ENCODE results near the gene CDK19.

The CDK19 gene

GRCh38 chr6:110633731-110634213, 181.5 kb downstream of the CDK19 start:
- Histone ChIP-seq H3K9ac (ENCODE audit: low read depth in 1 of 2, low read length in 2 of 2) (no peak overlapping the region), H3K4me3 (ENCODE audit: low read depth in 1 of 2, low read length in 2 of 2) (no peak overlapping the region), H3K27ac (ENCODE audit: low read depth, low read length) (no peak overlapping the region), H3K27me3 (ENCODE audit: control insufficient read depth in 1 of 2, insufficient read depth in 2 of 2, low read length in 2 of 2) (no peaks in the 10 kb centered on the region), H3K4me1 (ENCODE audit: control insufficient read depth in 1 of 2, insufficient read depth in 2 of 2, low read length in 2 of 2) (no peaks in the 10 kb centered on the region), H3K36me3 (ENCODE audit: control insufficient read depth in 1 of 2, insufficient read depth in 2 of 2, low read length in 2 of 2) (no peaks in the 10 kb centered on the region), H3K9me3 (ENCODE audit: control insufficient read depth in 1 of 2, low read length in 2 of 2) (no peaks in the 10 kb centered on the region)

GRCh38 chr6:110629153-110629552, 186.1 kb downstream of the CDK19 start:
- no peaks in the 10 kb centered on the region for H3K27me3 ChIP-seq (ENCODE audit: control insufficient read depth in 1 of 2, insufficient read depth in 2 of 2, low read length in 2 of 2)
- no peak overlapping the region for H3K27ac ChIP-seq (ENCODE audit: low read depth, low read length)
- H3K9ac ChIP-seq (ENCODE audit: low read depth in 1 of 2, low read length in 2 of 2) = no peak overlapping the region
- H3K9me3 ChIP-seq (ENCODE audit: control insufficient read depth in 1 of 2, low read length in 2 of 2) = no peaks in the 10 kb centered on the region
- H3K4me1 ChIP-seq (ENCODE audit: control insufficient read depth in 1 of 2, insufficient read depth in 2 of 2, low read length in 2 of 2) = no peaks in the 10 kb centered on the region
- no peak overlapping the region for H3K4me3 ChIP-seq (ENCODE audit: low read depth in 1 of 2, low read length in 2 of 2)
- H3K36me3 ChIP-seq (ENCODE audit: control insufficient read depth in 1 of 2, insufficient read depth in 2 of 2, low read length in 2 of 2) = peaks cover 0 to 6% of the 10 kb centered on the region in 2 donors

- H3K27me3 ChIP-seq (ENCODE audit: control insufficient read depth in 1 of 2, insufficient read depth in 2 of 2, low read length in 2 of 2) = no peaks in the 10 kb centered on the region
- no peak overlapping the region for H3K4me3 ChIP-seq (ENCODE audit: low read depth in 1 of 2, low read length in 2 of 2)
- no peaks in the 10 kb centered on the region for H3K9me3 ChIP-seq (ENCODE audit: control insufficient read depth in 1 of 2, low read length in 2 of 2)
- H3K4me1 ChIP-seq (ENCODE audit: control insufficient read depth in 1 of 2, insufficient read depth in 2 of 2, low read length in 2 of 2) = no peaks in the 10 kb centered on the region
- no peak overlapping the region for H3K27ac ChIP-seq (ENCODE audit: low read depth, low read length)
- peaks cover 1 to 6% of the 10 kb centered on the region in 2 donors for H3K36me3 ChIP-seq (ENCODE audit: control insufficient read depth in 1 of 2, insufficient read depth in 2 of 2, low read length in 2 of 2)
- H3K9ac ChIP-seq (ENCODE audit: low read depth in 1 of 2, low read length in 2 of 2) = no peak overlapping the region
Measured at GRCh38 chr6:110628330-110628729, 186.9 kb downstream of the CDK19 start.

GRCh38 chr6:110626442-110626841, 188.8 kb downstream of the CDK19 start:
- no peaks in the 10 kb centered on the region for H3K27me3 ChIP-seq (ENCODE audit: control insufficient read depth in 1 of 2, insufficient read depth in 2 of 2, low read length in 2 of 2)
- H3K9me3 ChIP-seq (ENCODE audit: control insufficient read depth in 1 of 2, low read length in 2 of 2) = no peaks in the 10 kb centered on the region
- no peak overlapping the region for H3K9ac ChIP-seq (ENCODE audit: low read depth in 1 of 2, low read length in 2 of 2)
- no peaks in the 10 kb centered on the region for H3K4me1 ChIP-seq (ENCODE audit: control insufficient read depth in 1 of 2, insufficient read depth in 2 of 2, low read length in 2 of 2)
- H3K4me3 ChIP-seq (ENCODE audit: low read depth in 1 of 2, low read length in 2 of 2) = no peak overlapping the region
- no peak overlapping the region for H3K27ac ChIP-seq (ENCODE audit: low read depth, low read length)
- peaks cover 16 to 17% of the 10 kb centered on the region in 2 donors for H3K36me3 ChIP-seq (ENCODE audit: control insufficient read depth in 1 of 2, insufficient read depth in 2 of 2, low read length in 2 of 2)

- Histone ChIP-seq H3K27me3 (ENCODE audit: control insufficient read depth in 1 of 2, insufficient read depth in 2 of 2, low read length in 2 of 2) (no peaks in the 10 kb centered on the region), H3K4me3 (ENCODE audit: low read depth in 1 of 2, low read length in 2 of 2) (no peak overlapping the region), H3K9me3 (ENCODE audit: control insufficient read depth in 1 of 2, low read length in 2 of 2) (no peaks in the 10 kb centered on the region), H3K4me1 (ENCODE audit: control insufficient read depth in 1 of 2, insufficient read depth in 2 of 2, low read length in 2 of 2) (no peaks in the 10 kb centered on the region), H3K36me3 (ENCODE audit: control insufficient read depth in 1 of 2, insufficient read depth in 2 of 2, low read length in 2 of 2) (peaks cover 18 to 21% of the 10 kb centered on the region in 2 donors), H3K27ac (ENCODE audit: low read depth, low read length) (no peak overlapping the region), H3K9ac (ENCODE audit: low read depth in 1 of 2, low read length in 2 of 2) (no peak overlapping the region)
Measured at GRCh38 chr6:110625883-110626282, 189.4 kb downstream of the CDK19 start.

- peaks cover 21 to 27% of the 10 kb centered on the region in 2 donors for H3K36me3 ChIP-seq (ENCODE audit: control insufficient read depth in 1 of 2, insufficient read depth in 2 of 2, low read length in 2 of 2)
- H3K27me3 ChIP-seq (ENCODE audit: control insufficient read depth in 1 of 2, insufficient read depth in 2 of 2, low read length in 2 of 2) = no peaks in the 10 kb centered on the region
- no peak overlapping the region for H3K27ac ChIP-seq (ENCODE audit: low read depth, low read length)
- no peaks in the 10 kb centered on the region for H3K4me1 ChIP-seq (ENCODE audit: control insufficient read depth in 1 of 2, insufficient read depth in 2 of 2, low read length in 2 of 2)
- H3K9me3 ChIP-seq (ENCODE audit: control insufficient read depth in 1 of 2, low read length in 2 of 2) = no peaks in the 10 kb centered on the region
- no peak overlapping the region for H3K4me3 ChIP-seq (ENCODE audit: low read depth in 1 of 2, low read length in 2 of 2)
- H3K9ac ChIP-seq (ENCODE audit: low read depth in 1 of 2, low read length in 2 of 2) = no peak overlapping the region
Measured at GRCh38 chr6:110622912-110623578, 192.2 kb downstream of the CDK19 start.

GRCh38 chr6:110621061-110621460, 194.2 kb downstream of the CDK19 start:
- no peaks in the 10 kb centered on the region for H3K27me3 ChIP-seq (ENCODE audit: control insufficient read depth in 1 of 2, insufficient read depth in 2 of 2, low read length in 2 of 2)
- H3K36me3 ChIP-seq (ENCODE audit: control insufficient read depth in 1 of 2, insufficient read depth in 2 of 2, low read length in 2 of 2) = peaks cover 24% of the 10 kb centered on the region in 2 donors
- H3K9ac ChIP-seq (ENCODE audit: low read depth in 1 of 2, low read length in 2 of 2) = no peak overlapping the region
- no peaks in the 10 kb centered on the region for H3K4me1 ChIP-seq (ENCODE audit: control insufficient read depth in 1 of 2, insufficient read depth in 2 of 2, low read length in 2 of 2)
- no peaks in the 10 kb centered on the region for H3K9me3 ChIP-seq (ENCODE audit: control insufficient read depth in 1 of 2, low read length in 2 of 2)
- H3K4me3 ChIP-seq (ENCODE audit: low read depth in 1 of 2, low read length in 2 of 2) = no peak overlapping the region
- H3K27ac ChIP-seq (ENCODE audit: low read depth, low read length) = no peak overlapping the region

GRCh38 chr6:110620065-110620464, 195.2 kb downstream of the CDK19 start:
- H3K27ac ChIP-seq (ENCODE audit: low read depth, low read length) = no peak overlapping the region
- H3K27me3 ChIP-seq (ENCODE audit: control insufficient read depth in 1 of 2, insufficient read depth in 2 of 2, low read length in 2 of 2) = no peaks in the 10 kb centered on the region
- H3K9ac ChIP-seq (ENCODE audit: low read depth in 1 of 2, low read length in 2 of 2) = no peak overlapping the region
- H3K4me1 ChIP-seq (ENCODE audit: control insufficient read depth in 1 of 2, insufficient read depth in 2 of 2, low read length in 2 of 2) = no peaks in the 10 kb centered on the region
- H3K9me3 ChIP-seq (ENCODE audit: control insufficient read depth in 1 of 2, low read length in 2 of 2) = no peaks in the 10 kb centered on the region
- no peak overlapping the region for H3K4me3 ChIP-seq (ENCODE audit: low read depth in 1 of 2, low read length in 2 of 2)
- peaks cover 21 to 24% of the 10 kb centered on the region in 2 donors for H3K36me3 ChIP-seq (ENCODE audit: control insufficient read depth in 1 of 2, insufficient read depth in 2 of 2, low read length in 2 of 2)

GRCh38 chr6:110619275-110619908, 195.9 kb downstream of the CDK19 start:
- H3K36me3 ChIP-seq (ENCODE audit: control insufficient read depth in 1 of 2, insufficient read depth in 2 of 2, low read length in 2 of 2) = peaks cover 23 to 26% of the 10 kb centered on the region in 2 donors
- H3K4me3 ChIP-seq (ENCODE audit: low read depth in 1 of 2, low read length in 2 of 2) = no peak overlapping the region
- no peak overlapping the region for H3K27ac ChIP-seq (ENCODE audit: low read depth, low read length)
- H3K9ac ChIP-seq (ENCODE audit: low read depth in 1 of 2, low read length in 2 of 2) = no peak overlapping the region
- H3K27me3 ChIP-seq (ENCODE audit: control insufficient read depth in 1 of 2, insufficient read depth in 2 of 2, low read length in 2 of 2) = no peaks in the 10 kb centered on the region
- no peaks in the 10 kb centered on the region for H3K4me1 ChIP-seq (ENCODE audit: control insufficient read depth in 1 of 2, insufficient read depth in 2 of 2, low read length in 2 of 2)
- H3K9me3 ChIP-seq (ENCODE audit: control insufficient read depth in 1 of 2, low read length in 2 of 2) = no peaks in the 10 kb centered on the region

GRCh38 chr6:110618591-110619267, 196.5 kb downstream of the CDK19 start:
- Histone ChIP-seq H3K9ac (ENCODE audit: low read depth in 1 of 2, low read length in 2 of 2) (no peak overlapping the region), H3K4me1 (ENCODE audit: control insufficient read depth in 1 of 2, insufficient read depth in 2 of 2, low read length in 2 of 2) (no peaks in the 10 kb centered on the region), H3K36me3 (ENCODE audit: control insufficient read depth in 1 of 2, insufficient read depth in 2 of 2, low read length in 2 of 2) (peaks cover 30 to 32% of the 10 kb centered on the region in 2 donors), H3K9me3 (ENCODE audit: control insufficient read depth in 1 of 2, low read length in 2 of 2) (no peaks in the 10 kb centered on the region), H3K27me3 (ENCODE audit: control insufficient read depth in 1 of 2, insufficient read depth in 2 of 2, low read length in 2 of 2) (no peaks in the 10 kb centered on the region), H3K27ac (ENCODE audit: low read depth, low read length) (no peak overlapping the region), H3K4me3 (ENCODE audit: low read depth in 1 of 2, low read length in 2 of 2) (no peak overlapping the region)
